ENCODE data around the gene MYCBPAP.
A peak's percentile ranks its signal among the peaks of the same experiment; 100 is the strongest.

MYCBPAP gene

DNA sequence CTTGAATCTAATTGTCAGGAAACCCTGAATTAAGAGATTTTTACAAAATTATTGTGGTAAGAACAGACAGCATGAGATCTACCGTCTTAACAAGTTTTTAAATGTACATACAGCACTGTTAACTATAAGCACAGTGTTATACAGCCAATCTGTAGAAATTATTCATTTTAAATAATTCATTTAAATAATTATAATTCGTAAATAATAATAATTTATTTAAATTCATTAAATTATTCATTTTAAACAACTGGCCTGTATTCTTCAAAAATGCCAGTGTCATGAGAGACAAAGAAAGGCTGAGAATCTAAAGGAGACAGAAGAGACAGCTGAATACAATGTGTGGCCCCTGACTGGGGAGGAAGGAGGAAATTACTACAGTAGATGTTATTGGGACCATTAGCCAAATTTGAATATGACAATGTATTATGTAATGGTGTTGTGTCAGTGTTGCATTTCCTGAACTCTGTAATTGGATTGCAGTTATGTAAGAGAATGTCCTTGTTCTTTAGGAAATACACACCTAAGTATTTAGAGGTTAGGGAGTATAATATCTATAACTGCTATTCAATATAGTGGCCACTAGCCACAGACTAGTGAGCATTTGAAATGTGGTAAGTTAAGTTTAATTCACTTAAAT is 27.3 kb upstream of the MYCBPAP start:
- TF ChIP-seq CTCF (IDR thresholded peaks at IDR 0.05): no peak

GRCh38 chr17:50481648-50482047 is 26.6 kb upstream of the MYCBPAP start:
- no peak for TF ChIP-seq CTCF (IDR thresholded peaks at IDR 0.05)

GRCh38 chr17:50482110-50482509 is 26.1 kb upstream of the MYCBPAP start:
- TF ChIP-seq CTCF (IDR thresholded peaks at IDR 0.05): no peak

- peak; percentile 91 for TF ChIP-seq CTCF (IDR thresholded peaks at IDR 0.05)
These were observed 25.7 kb upstream of the MYCBPAP start for GRCh38 chr17:50482516-50482915.

DNA sequence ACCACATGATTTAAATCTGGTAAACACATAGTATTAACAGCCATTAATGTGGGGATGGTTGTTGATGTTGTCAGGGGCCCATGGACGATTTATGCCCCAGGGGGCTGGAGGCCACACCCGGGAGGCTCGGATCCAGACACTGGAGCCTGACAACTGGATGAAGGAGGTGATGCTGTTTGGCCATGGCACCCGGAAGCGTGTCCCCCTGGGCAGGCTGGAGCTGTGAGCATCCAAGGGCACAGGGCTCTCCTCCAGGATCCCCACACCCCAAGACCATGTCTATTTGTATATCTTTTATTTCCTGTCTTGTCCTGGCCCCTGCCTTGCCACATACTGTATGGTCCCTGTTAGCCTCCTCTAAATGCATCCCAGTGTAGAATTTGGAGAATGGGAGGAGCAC is 25.0 kb upstream of the MYCBPAP start:
- TF ChIP-seq CTCF (IDR thresholded peaks at IDR 0.05): no peak

DNA sequence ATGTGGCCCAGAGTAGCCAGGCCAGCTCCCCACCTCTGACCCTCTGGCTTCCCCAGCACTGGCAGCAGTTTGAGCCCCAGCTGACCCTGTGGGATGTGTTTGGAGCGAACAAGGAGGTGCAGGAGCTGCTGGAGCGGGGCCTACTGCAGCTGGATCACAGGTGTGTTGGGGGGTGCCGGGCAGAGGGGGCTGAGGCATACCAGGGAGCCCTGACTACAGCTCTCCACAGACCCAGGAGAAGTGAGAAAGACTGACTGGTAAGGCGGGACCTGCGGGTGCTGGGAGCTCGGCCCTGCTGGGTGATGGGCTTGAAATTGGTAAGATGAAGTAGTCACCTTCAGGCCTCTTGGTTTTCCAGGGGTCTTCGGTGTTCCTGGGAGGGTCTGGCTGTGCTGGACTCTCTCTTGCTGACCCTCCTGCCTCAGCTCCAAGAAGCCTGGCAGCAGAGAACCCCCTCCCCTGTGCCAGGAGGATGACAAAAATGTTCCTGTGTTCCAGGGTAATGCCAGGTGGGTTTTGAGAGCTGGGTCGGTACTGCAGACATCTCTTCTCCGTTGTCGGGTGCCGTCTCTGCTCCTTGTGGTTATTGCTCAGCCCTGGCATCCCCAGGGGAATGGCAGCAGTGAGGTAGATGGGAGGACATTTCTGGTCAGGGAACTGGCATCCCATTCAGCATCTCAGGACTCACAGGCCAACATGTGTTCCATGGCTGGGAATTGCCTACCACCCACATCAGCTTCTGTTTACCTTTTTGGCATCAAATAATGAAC is 23.7 kb upstream of the MYCBPAP start:
- TF ChIP-seq CTCF (IDR thresholded peaks at IDR 0.05): no peak

DNA sequence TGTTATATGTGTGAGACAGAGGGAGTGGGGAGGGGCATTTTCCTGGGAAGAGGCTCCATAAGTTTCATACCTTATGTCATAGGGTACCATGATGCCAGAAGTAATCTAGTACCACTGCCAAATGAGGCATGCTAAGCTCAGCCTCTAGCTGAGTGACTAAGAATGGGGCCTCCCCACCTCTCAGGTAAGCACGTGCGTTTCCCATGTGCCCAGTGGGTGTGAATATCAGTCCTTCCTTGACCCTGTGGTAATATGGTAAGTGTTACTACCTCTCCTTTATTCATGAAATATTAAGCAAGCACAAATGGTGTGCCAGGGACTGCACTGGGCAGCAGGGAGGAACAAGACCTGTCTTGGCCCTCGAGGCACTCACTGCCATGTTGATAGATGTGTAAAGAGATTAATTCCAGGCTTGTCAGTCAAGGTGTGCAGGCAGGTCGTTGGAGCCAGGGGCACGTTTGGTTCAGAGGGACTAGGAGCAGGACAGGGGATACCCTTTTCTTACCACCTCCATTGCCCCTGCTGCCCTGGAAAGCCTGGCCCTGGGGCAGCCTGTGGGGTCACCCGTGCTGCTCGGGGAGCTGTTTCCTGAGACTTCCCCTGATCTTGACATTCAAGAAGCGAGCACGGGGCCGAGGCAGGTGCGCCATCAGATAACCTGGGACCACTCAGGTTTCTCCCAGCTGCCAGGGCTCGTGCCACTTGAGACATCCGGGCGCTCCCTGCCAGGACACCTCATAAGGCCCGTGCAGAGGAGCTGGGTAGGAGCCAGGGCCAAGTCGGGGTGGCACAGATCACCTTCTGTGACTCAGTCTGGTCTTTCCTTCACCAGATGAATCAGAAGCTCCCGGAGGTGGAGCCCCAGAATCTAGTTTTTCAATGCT is 20.8 kb upstream of the MYCBPAP start:
- no peak for TF ChIP-seq CTCF (IDR thresholded peaks at IDR 0.05)
